Measurements from ENCODE around the gene DTNA.

The DTNA gene

DNA sequence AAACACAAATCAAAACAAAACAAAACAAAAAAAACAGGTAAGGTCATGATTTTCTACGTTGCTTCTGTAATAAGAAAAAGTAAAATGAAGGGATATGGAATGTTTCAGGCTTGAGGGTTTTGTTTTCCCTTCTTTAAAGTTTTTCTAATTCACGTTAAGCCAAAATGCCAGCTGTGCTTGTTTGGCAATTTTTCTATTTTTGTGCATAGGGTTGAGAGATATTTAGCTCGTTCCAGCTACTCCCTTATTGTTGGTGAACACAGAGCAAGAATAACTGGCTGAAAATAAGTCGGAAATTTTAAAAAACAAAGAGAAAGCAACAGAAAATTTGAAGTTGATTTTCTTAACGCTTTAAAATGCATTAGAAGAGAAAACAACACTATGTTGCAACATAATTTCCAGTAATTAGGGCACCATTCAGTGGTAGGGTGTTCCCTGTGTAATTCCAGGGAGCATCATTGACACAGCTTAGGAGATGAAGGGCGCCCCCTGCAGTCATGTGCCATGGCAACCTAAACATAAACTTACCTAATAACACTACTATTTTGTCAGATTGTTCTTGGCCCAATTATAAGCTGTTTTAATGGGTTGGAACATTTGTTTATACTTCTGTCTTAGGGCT, 99.5 kb downstream of the DTNA start:
- no peak overlapping the region for H2AFZ ChIP-seq (ENCODE audit: low read depth)
- no peaks in the 10 kb centered on the region for H3K36me3 ChIP-seq (ENCODE audit: insufficient read depth)
- no peak overlapping the region for H3K9ac ChIP-seq
- TF ChIP-seq, protein P1, sequence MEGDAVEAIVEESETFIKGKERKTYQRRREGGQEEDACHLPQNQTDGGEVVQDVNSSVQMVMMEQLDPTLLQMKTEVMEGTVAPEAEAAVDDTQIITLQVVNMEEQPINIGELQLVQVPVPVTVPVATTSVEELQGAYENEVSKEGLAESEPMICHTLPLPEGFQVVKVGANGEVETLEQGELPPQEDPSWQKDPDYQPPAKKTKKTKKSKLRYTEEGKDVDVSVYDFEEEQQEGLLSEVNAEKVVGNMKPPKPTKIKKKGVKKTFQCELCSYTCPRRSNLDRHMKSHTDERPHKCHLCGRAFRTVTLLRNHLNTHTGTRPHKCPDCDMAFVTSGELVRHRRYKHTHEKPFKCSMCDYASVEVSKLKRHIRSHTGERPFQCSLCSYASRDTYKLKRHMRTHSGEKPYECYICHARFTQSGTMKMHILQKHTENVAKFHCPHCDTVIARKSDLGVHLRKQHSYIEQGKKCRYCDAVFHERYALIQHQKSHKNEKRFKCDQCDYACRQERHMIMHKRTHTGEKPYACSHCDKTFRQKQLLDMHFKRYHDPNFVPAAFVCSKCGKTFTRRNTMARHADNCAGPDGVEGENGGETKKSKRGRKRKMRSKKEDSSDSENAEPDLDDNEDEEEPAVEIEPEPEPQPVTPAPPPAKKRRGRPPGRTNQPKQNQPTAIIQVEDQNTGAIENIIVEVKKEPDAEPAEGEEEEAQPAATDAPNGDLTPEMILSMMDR (conservative IDR thresholded peaks at IDR 0.05; ENCODE audit: low read depth, low read length): peak; percentile 73
- no peak overlapping the region for H3K4me3 ChIP-seq (IDR thresholded peaks at IDR 0.05; ENCODE audit: insufficient read depth, low read depth, low read length)
- no peaks in the 10 kb centered on the region for H3K79me2 ChIP-seq (ENCODE audit: insufficient read depth, low read depth)
- H4K20me1 ChIP-seq (ENCODE audit: insufficient read depth): no peaks in the 10 kb centered on the region
- H3K4me2 ChIP-seq: no peak overlapping the region
- H3K4me1 ChIP-seq (ENCODE audit: low read depth, poor library complexity, severe bottlenecking): no peaks in the 10 kb centered on the region
- H3K27ac ChIP-seq: no peak overlapping the region
- no peaks in the 10 kb centered on the region for H3K27me3 ChIP-seq (ENCODE audit: insufficient read depth, low read depth)

DNA sequence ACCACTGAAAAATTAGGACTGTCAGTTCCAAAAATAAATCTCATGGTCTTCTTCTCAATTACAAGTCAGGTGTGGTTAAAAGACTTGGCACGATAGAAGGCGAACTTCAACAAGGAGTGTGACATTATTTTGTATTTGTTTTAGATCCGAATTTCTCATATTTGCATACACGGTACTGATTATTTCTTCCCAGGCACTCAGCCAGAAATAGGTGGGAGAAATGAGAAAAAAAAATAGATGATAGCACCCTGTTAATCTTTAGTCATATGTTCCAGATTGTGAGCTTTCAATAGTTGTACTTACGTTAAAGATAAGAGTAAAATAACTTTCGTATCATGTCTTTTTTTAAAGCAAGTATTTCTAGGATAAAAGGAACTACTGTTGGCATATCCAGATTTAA, 106.1 kb downstream of the DTNA start:
- Histone ChIP-seq H3K4me1 (ENCODE audit: low read depth, poor library complexity, severe bottlenecking) (no peaks in the 10 kb centered on the region), H4K20me1 (ENCODE audit: insufficient read depth) (no peaks in the 10 kb centered on the region), H3K27ac (no peak overlapping the region), H3K4me2 (no peak overlapping the region), H3K4me3 (IDR thresholded peaks at IDR 0.05; ENCODE audit: insufficient read depth, low read depth, low read length) (no peak overlapping the region), H3K9ac (no peak overlapping the region), H3K27me3 (ENCODE audit: insufficient read depth, low read depth) (no peaks in the 10 kb centered on the region), H2AFZ (ENCODE audit: low read depth) (no peak overlapping the region), H3K36me3 (ENCODE audit: insufficient read depth) (no peaks in the 10 kb centered on the region), H3K79me2 (ENCODE audit: insufficient read depth, low read depth) (no peaks in the 10 kb centered on the region)
- TF ChIP-seq, protein P1 (conservative IDR thresholded peaks at IDR 0.05; ENCODE audit: low read depth, low read length): no peak

DNA sequence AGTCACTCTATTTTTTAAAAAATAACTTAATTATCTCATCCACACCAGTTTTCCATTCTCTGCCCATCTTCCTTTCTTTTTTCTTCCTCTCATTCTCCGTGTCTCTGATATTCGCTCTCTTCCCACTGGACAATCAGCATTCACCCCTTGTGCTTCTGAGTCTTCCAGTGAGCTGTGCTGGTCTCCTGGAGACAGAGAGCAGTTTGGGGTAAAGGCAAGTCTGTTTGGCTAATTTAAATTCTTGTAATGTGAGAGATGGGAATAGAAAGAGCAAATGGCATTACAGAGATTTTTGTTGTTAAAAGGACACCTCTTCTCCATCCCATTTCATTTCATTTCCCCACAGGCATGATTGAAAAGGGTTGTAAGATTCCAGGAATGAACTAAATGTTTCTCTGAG, 107.5 kb downstream of the DTNA start:
- Histone ChIP-seq H4K20me1 (ENCODE audit: insufficient read depth) (no peaks in the 10 kb centered on the region), H3K27me3 (ENCODE audit: insufficient read depth, low read depth) (no peaks in the 10 kb centered on the region), H3K79me2 (ENCODE audit: insufficient read depth, low read depth) (no peaks in the 10 kb centered on the region), H2AFZ (ENCODE audit: low read depth) (no peak overlapping the region), H3K36me3 (ENCODE audit: insufficient read depth) (no peaks in the 10 kb centered on the region), H3K27ac (no peak overlapping the region), H3K4me2 (no peak overlapping the region), H3K4me1 (ENCODE audit: low read depth, poor library complexity, severe bottlenecking) (no peaks in the 10 kb centered on the region), H3K4me3 (IDR thresholded peaks at IDR 0.05; ENCODE audit: insufficient read depth, low read depth, low read length) (no peak overlapping the region), H3K9ac (no peak overlapping the region)
- TF ChIP-seq, protein P1 (conservative IDR thresholded peaks at IDR 0.05; ENCODE audit: low read depth, low read length): no peak

DNA sequence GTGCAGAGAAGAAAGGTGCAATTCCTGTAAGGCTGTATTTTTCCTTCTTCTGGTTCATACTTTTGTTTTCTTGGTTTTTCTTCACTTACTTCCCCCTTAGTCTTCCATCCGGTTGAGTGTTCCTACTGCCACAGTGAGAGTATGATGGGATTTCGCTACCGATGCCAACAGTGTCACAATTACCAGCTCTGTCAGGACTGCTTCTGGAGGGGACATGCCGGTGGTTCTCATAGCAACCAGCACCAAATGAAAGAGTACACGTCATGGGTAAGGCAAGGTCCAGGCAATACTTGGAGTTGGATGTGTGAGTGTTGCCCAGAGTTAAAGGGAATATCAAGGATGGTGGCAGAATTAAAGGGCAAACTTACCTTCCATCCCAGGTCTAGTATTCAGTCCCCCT, 108.0 kb downstream of the DTNA start:
- TF ChIP-seq, protein P1 (conservative IDR thresholded peaks at IDR 0.05; ENCODE audit: low read depth, low read length): no peak
- H2AFZ ChIP-seq (ENCODE audit: low read depth): no peak overlapping the region
- H3K79me2 ChIP-seq (ENCODE audit: insufficient read depth, low read depth): no peaks in the 10 kb centered on the region
- H3K27ac ChIP-seq: no peak overlapping the region
- no peak overlapping the region for H3K4me2 ChIP-seq
- H3K27me3 ChIP-seq (ENCODE audit: insufficient read depth, low read depth): no peaks in the 10 kb centered on the region
- no peak overlapping the region for H3K4me3 ChIP-seq (IDR thresholded peaks at IDR 0.05; ENCODE audit: insufficient read depth, low read depth, low read length)
- H3K36me3 ChIP-seq (ENCODE audit: insufficient read depth): no peaks in the 10 kb centered on the region
- H4K20me1 ChIP-seq (ENCODE audit: insufficient read depth): no peaks in the 10 kb centered on the region
- H3K9ac ChIP-seq: no peak overlapping the region
- H3K4me1 ChIP-seq (ENCODE audit: low read depth, poor library complexity, severe bottlenecking): no peaks in the 10 kb centered on the region

All from KMS-11 (cell line).